Panc1 (cell line): ENCODE results near the gene SH2D3C. TPM values are rescaled to one million over a fixed set of nuclear protein-coding genes. Genes with fewer than 3 reads are reported as not detected.

ENCODE experiments used
- ATAC-seq: fragments of 200-7000 bp; cut with Tn5 transposase; 2 replicates; pipeline ENCODE4 v1.9.1; 2020; ENCODE audit warnings: mild to moderate bottlenecking, moderate library complexity
- BruUV-seq: library from RNA; stranded (reverse); fragments of 400-500 nt; replicated peaks from 2 replicates; lab custom pipeline; 2021; lab: Mats Ljungman, UMichigan
- CTCF ChIA-PET: fragments of 300-600 bp; sonication (Branson Sonifier 250); formaldehyde crosslinking; loops from one replicate; lab custom pipeline; 2022; ENCODE audit warnings: antibody characterized with exemption; lab: Charles Lee
- POLR2A ChIA-PET: fragments of 300-600 bp; sonication (Branson Sonifier 250); formaldehyde crosslinking; loops from one replicate; lab custom pipeline; 2022; ENCODE audit warnings: antibody characterized with exemption; lab: Charles Lee
- DNase-seq: peaks from one replicate; pipeline ENCODE4 v3.0.0-alpha.2; 2010; ENCODE audit warnings: low read depth, low spot score
- H3K27ac ChIP-seq: 2 replicates; pipeline ENCODE4 v1.5.1; 2011; ENCODE audit warnings: mild to moderate bottlenecking, low read length, inconsistent platforms
- H3K27me3 ChIP-seq: fragments of 200-500 bp; sonication (Bioruptor generic); 2 replicates; pipeline ENCODE4 v1.6.0; 2014; ENCODE audit warnings: low read length, inconsistent platforms; ENCODE audit not compliant: control insufficient read depth, insufficient read depth
- H3K36me3 ChIP-seq: fragments of 200-500 bp; sonication (Bioruptor generic); 2 replicates; pipeline ENCODE4 v1.5.1; 2014; ENCODE audit warnings: inconsistent platforms, mild to moderate bottlenecking, low read length, moderate library complexity; ENCODE audit not compliant: control insufficient read depth, insufficient read depth
- H3K4me1 ChIP-seq: 2 replicates; pipeline ENCODE4 v1.5.1; 2011; ENCODE audit warnings: inconsistent platforms, mild to moderate bottlenecking, low read length, moderate library complexity; ENCODE audit not compliant: control insufficient read depth, insufficient read depth
- H3K4me3 ChIP-seq, 2 experiments: 2 replicates each; pipeline ENCODE4 v1.5.1; 2011 to 2012; ENCODE audit warnings: low read depth in 2 of 2, low read length in 2 of 2, mild to moderate bottlenecking in 2 of 2, inconsistent platforms in 1 of 2, moderate library complexity in 1 of 2
- H3K9me3 ChIP-seq: fragments of 200-500 bp; sonication (Bioruptor generic); 2 replicates; pipeline ENCODE4 v1.5.1; 2014; ENCODE audit warnings: low read depth, mild to moderate bottlenecking, inconsistent platforms, low read length, moderate library complexity; ENCODE audit not compliant: control insufficient read depth, insufficient read depth
- POLR2AphosphoS5 ChIP-seq: IDR thresholded peaks from 2 replicates; pipeline ENCODE4 v1.6.1; 2012; ENCODE audit warnings: mild to moderate bottlenecking, low read depth, low read length, moderate library complexity
- SIN3A ChIP-seq: IDR thresholded peaks from 2 replicates; pipeline ENCODE4 v1.6.1; 2012; ENCODE audit warnings: low read depth, mild to moderate bottlenecking, low read length, moderate library complexity, borderline replicate concordance; ENCODE audit not compliant: insufficient read depth
- TCF7L2 ChIP-seq: IDR thresholded peaks from 2 replicates; pipeline ENCODE4 v1.6.1; 2011; ENCODE audit warnings: mild to moderate bottlenecking, low read depth, low read length, inconsistent platforms
- in situ Hi-C: cut with HindIII; loops from 2 replicates; pipeline ENCODE4 v1.10.0; 2016; ENCODE audit warnings: low sequenced_read_pairs, low pct_unique_long_range_greater_than_20kb
- intact Hi-C: fragments of 100-400 bp; cut with micrococcal nuclease; formaldehyde crosslinking; loops from one replicate; pipeline ENCODE4 v1.10.0; 2022; ENCODE audit not compliant: unreplicated experiment
- total RNA-seq: library from RNA; stranded (reverse); gene quantifications from one replicate; pipeline ENCODE4 v1.2.1, GENCODE V29; 2021; ENCODE audit not compliant: unreplicated experiment
- TF ChIP-seq, protein P1 (sequence below): fragments of 450-650 bp; IDR thresholded peaks from 2 replicates; pipeline ENCODE4 v1.5.1; 2017; ENCODE audit warnings: mild to moderate bottlenecking
- TF ChIP-seq, protein P2 (sequence below), 2 experiments: IDR thresholded peaks; 2 replicates each; pipeline ENCODE4 v1.6.1; 2011 to 2012; ENCODE audit warnings: low read depth in 2 of 2, control low read depth in 1 of 2, low read length in 1 of 2, mild to moderate bottlenecking in 1 of 2, moderate library complexity in 1 of 2; ENCODE audit not compliant: insufficient read depth in 1 of 2

Gene SH2D3C
- total RNA-seq, 1 experiment from 2014 or later: 0.49 TPM

DNA sequence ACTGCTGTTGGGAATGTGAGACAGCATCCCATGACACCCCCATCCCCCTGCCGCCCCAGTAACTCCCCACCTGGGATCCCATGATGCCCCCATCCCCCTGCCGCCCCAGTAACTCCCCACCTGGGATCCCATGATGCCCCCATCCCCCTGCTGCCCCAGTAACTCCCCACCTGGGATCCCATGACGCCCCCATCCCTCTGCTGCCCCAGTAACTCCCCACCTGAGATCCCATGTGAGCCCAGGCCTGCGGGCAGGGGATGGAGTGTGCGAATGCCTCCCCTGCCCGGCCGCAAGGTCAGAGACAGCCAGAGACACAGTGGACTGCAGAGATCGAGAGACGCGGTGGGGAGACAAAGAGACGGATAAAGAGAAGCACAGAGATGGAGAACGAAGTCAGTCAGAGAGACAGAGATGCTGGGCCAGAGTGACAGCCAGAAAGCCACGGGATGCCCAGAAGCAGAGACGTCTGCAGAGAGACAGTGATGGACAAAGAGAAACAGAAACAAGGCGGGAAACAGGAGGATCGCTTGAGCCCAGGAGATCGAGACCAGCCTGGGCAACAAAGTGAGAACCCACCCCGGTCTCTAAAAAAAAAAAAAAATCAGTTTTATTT lies 992 bp downstream of the SH2D3C start:
- intact Hi-C loops: no loop called here

DNA sequence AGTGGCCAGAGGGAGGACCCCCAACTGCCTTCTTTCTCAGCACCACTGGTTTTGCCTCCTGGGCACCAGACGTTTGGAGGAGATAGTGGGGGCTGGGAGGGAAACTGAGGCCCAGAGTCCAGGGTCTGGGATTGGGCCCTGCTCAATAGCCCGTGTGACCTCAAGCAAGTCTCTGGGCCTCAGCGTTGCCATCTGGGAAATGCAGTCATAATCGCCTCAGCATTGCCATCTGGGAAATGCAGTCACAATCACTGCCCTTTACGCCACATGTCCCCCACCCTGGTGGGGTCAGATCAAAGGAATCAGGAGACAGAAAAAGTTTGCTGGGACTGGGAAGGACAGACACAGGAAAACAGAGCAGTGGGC lies 1.6 kb downstream of the SH2D3C start:
- H3K9me3 ChIP-seq: no peaks in the 10 kb centered on the region
- no peak for DNase-seq
- no peak overlapping the region for H3K27ac ChIP-seq
- no peak overlapping the region for H3K4me3 ChIP-seq
- H3K36me3 ChIP-seq: no peaks in the 10 kb centered on the region
- ChIA-PET POLR2A (no interaction called here), CTCF (no interaction called here)
- intact Hi-C loops: no loop called here
- in situ Hi-C loops: no loop called here
- H3K4me1 ChIP-seq: no peaks in the 10 kb centered on the region; the same call in 1 of the 2 replicates
- ATAC-seq: no peak
- TF ChIP-seq, protein P1, sequence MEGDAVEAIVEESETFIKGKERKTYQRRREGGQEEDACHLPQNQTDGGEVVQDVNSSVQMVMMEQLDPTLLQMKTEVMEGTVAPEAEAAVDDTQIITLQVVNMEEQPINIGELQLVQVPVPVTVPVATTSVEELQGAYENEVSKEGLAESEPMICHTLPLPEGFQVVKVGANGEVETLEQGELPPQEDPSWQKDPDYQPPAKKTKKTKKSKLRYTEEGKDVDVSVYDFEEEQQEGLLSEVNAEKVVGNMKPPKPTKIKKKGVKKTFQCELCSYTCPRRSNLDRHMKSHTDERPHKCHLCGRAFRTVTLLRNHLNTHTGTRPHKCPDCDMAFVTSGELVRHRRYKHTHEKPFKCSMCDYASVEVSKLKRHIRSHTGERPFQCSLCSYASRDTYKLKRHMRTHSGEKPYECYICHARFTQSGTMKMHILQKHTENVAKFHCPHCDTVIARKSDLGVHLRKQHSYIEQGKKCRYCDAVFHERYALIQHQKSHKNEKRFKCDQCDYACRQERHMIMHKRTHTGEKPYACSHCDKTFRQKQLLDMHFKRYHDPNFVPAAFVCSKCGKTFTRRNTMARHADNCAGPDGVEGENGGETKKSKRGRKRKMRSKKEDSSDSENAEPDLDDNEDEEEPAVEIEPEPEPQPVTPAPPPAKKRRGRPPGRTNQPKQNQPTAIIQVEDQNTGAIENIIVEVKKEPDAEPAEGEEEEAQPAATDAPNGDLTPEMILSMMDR: no peak
- TF ChIP-seq, protein P2, sequence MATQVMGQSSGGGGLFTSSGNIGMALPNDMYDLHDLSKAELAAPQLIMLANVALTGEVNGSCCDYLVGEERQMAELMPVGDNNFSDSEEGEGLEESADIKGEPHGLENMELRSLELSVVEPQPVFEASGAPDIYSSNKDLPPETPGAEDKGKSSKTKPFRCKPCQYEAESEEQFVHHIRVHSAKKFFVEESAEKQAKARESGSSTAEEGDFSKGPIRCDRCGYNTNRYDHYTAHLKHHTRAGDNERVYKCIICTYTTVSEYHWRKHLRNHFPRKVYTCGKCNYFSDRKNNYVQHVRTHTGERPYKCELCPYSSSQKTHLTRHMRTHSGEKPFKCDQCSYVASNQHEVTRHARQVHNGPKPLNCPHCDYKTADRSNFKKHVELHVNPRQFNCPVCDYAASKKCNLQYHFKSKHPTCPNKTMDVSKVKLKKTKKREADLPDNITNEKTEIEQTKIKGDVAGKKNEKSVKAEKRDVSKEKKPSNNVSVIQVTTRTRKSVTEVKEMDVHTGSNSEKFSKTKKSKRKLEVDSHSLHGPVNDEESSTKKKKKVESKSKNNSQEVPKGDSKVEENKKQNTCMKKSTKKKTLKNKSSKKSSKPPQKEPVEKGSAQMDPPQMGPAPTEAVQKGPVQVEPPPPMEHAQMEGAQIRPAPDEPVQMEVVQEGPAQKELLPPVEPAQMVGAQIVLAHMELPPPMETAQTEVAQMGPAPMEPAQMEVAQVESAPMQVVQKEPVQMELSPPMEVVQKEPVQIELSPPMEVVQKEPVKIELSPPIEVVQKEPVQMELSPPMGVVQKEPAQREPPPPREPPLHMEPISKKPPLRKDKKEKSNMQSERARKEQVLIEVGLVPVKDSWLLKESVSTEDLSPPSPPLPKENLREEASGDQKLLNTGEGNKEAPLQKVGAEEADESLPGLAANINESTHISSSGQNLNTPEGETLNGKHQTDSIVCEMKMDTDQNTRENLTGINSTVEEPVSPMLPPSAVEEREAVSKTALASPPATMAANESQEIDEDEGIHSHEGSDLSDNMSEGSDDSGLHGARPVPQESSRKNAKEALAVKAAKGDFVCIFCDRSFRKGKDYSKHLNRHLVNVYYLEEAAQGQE (IDR thresholded peaks at IDR 0.05; ENCODE audit: insufficient read depth in 1 of 2, low read depth in 2 of 2, low read length in 1 of 2): no peak
- TF ChIP-seq SIN3A (no peak), POLR2AphosphoS5 (no peak), TCF7L2 (no peak)
- BruUV-seq: no TSS peak
- no peaks in the 10 kb centered on the region for H3K27me3 ChIP-seq

More for the DNA sequence above, 992 bp downstream of the SH2D3C start:
- no peak for DNase-seq
- TF ChIP-seq, protein P1: no peak
- TF ChIP-seq TCF7L2 (no peak), SIN3A (no peak), POLR2AphosphoS5 (no peak)
- TF ChIP-seq, protein P2 (IDR thresholded peaks at IDR 0.05; ENCODE audit: insufficient read depth in 1 of 2, low read depth in 2 of 2, low read length in 1 of 2): no peak
- H3K4me3 ChIP-seq: no peak overlapping the region
- ATAC-seq: no peak
- BruUV-seq: no TSS peak
- no peaks in the 10 kb centered on the region for H3K27me3 ChIP-seq
- ChIA-PET POLR2A (no interaction called here), CTCF (no interaction called here)
- no peaks in the 10 kb centered on the region for H3K36me3 ChIP-seq
- no peaks in the 10 kb centered on the region for H3K9me3 ChIP-seq
- in situ Hi-C loops: no loop called here
- no peak overlapping the region for H3K27ac ChIP-seq
- no peaks in the 10 kb centered on the region; the same call in 1 of the 2 replicates for H3K4me1 ChIP-seq
